ENCODE results near the gene SLC6A13. TPM values are rescaled to one million over a fixed set of nuclear protein-coding genes. Genes with fewer than 3 reads are reported as not detected.

SLC6A13 gene
- total RNA-seq, 2 donors from 2014 or later: 0.54 TPM; not detected in 1

DNA sequence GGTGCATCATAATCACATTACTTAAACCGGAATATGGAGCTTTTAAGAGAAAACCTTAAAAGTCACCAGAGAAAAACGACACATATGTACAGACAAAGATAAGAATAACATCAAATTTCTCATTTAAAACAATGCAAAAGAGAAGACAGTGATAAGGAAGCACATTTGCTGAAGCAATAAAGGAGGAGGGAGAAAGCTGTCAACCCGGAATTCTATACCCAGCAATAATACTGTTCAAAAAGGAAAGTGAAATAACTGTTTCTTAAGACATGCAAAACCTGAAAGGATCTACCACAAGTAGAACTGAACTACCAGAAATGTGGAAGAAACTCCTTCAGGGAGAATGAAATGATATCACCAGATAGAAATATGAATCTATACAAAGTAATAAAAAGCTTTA lies 15.4 kb downstream of the SLC6A13 start:
- Histone ChIP-seq H3K9me3 (peaks cover 14% of the 10 kb centered on the region), H3K4me3 (no peak overlapping the region), H3K27ac (no peak overlapping the region), H3K36me3 (no peaks in the 10 kb centered on the region), H3K4me1 (ENCODE audit: control insufficient read depth in 1 of 2, low read depth in 2 of 2) (no peaks in the 10 kb centered on the region), H3K27me3 (replicated peaks; ENCODE audit: insufficient read depth) (no peaks in the 10 kb centered on the region)
- DNase-seq (ENCODE audit: low spot score) (no peak), ATAC-seq (ENCODE audit: insufficient number of reproducible peaks, low FRiP score, low read depth) (no peak)
- TF ChIP-seq, protein P1, sequence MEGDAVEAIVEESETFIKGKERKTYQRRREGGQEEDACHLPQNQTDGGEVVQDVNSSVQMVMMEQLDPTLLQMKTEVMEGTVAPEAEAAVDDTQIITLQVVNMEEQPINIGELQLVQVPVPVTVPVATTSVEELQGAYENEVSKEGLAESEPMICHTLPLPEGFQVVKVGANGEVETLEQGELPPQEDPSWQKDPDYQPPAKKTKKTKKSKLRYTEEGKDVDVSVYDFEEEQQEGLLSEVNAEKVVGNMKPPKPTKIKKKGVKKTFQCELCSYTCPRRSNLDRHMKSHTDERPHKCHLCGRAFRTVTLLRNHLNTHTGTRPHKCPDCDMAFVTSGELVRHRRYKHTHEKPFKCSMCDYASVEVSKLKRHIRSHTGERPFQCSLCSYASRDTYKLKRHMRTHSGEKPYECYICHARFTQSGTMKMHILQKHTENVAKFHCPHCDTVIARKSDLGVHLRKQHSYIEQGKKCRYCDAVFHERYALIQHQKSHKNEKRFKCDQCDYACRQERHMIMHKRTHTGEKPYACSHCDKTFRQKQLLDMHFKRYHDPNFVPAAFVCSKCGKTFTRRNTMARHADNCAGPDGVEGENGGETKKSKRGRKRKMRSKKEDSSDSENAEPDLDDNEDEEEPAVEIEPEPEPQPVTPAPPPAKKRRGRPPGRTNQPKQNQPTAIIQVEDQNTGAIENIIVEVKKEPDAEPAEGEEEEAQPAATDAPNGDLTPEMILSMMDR (IDR thresholded peaks at IDR 0.05): no peak

DNA sequence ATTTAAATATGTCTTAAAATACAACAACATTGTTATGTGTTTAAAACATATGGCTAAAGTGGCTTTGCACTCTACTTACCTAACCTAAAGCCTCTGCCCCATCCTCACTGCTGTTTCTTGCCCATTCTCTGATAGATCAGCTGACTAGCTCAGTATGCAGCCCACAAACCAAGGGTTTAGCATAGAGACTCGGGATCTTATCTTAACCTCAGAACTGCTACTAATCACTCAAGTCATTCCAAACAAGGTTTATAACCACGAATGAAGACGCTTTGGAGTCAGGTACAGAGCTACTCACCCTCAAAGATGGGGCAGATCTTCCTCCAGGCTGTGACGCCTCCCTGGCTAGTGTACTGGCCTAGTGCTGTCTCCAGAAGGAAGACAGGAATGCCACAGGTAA lies 19.3 kb downstream of the SLC6A13 start:
- H3K27me3 ChIP-seq (replicated peaks; ENCODE audit: insufficient read depth): no peaks in the 10 kb centered on the region
- peaks cover 14% of the 10 kb centered on the region for H3K9me3 ChIP-seq
- TF ChIP-seq, protein P1 (IDR thresholded peaks at IDR 0.05): no peak
- no peaks in the 10 kb centered on the region for H3K36me3 ChIP-seq
- DNase-seq (ENCODE audit: low spot score) (no peak), ATAC-seq (ENCODE audit: insufficient number of reproducible peaks, low FRiP score, low read depth) (no peak)
- no peak overlapping the region for H3K27ac ChIP-seq
- H3K4me3 ChIP-seq: no peak overlapping the region
- no peaks in the 10 kb centered on the region for H3K4me1 ChIP-seq (ENCODE audit: control insufficient read depth in 1 of 2, low read depth in 2 of 2)

DNA sequence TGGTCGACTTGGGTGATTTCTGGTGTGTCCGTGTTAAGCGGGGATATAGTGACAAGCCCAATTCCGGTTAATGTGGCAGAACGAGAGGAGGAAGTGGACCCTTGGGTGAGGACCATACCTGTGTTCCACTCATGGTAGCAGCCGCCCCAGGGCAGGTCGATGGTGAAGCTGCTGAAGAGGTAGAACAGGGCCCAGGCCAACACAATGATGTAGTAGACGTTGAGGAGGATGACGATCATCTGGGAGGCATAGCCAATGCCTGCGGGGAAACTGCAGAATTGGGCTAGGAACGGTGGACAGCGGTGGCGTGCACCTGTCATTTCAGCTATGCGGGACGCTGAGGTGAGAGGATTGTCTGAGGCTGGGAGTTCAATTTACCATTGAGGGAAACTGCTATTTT lies 20.1 kb downstream of the SLC6A13 start:
- H3K4me1 ChIP-seq (ENCODE audit: control insufficient read depth in 1 of 2, low read depth in 2 of 2): no peaks in the 10 kb centered on the region
- H3K9me3 ChIP-seq: peaks cover 8% of the 10 kb centered on the region
- H3K36me3 ChIP-seq: no peaks in the 10 kb centered on the region
- DNase-seq (ENCODE audit: low spot score) (no peak), ATAC-seq (ENCODE audit: insufficient number of reproducible peaks, low FRiP score, low read depth) (no peak)
- H3K27ac ChIP-seq: no peak overlapping the region
- no peak overlapping the region for H3K4me3 ChIP-seq
- TF ChIP-seq, protein P1 (IDR thresholded peaks at IDR 0.05): no peak
- H3K27me3 ChIP-seq (replicated peaks; ENCODE audit: insufficient read depth): no peaks in the 10 kb centered on the region

DNA sequence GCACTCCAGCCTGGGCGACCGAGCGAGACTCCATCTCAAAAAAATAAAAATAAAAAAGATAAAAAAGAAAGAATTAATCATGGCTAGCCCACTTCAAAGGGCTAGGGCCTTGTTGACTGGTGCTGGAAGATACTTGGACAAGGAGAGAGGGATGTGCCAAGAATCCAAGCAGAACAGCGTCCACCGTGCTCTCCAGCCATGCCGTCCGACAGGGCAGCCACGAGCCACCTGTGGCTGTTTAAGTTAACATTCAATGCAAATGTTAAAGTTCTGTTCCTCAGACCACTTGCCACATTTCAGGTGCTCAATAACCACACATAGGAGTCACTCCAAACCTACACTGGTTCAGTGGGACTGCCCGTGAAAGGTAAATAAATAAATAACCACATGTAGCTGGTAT lies 21.4 kb downstream of the SLC6A13 start:
- TF ChIP-seq, protein P1 (IDR thresholded peaks at IDR 0.05): no peak
- Histone ChIP-seq H3K4me3 (no peak overlapping the region), H3K27ac (no peak overlapping the region), H3K27me3 (replicated peaks; ENCODE audit: insufficient read depth) (no peaks in the 10 kb centered on the region), H3K36me3 (no peaks in the 10 kb centered on the region), H3K4me1 (ENCODE audit: control insufficient read depth in 1 of 2, low read depth in 2 of 2) (no peaks in the 10 kb centered on the region), H3K9me3 (peaks cover 2% of the 10 kb centered on the region)
- DNase-seq (ENCODE audit: low spot score) (no peak), ATAC-seq (ENCODE audit: insufficient number of reproducible peaks, low FRiP score, low read depth) (no peak)

DNA sequence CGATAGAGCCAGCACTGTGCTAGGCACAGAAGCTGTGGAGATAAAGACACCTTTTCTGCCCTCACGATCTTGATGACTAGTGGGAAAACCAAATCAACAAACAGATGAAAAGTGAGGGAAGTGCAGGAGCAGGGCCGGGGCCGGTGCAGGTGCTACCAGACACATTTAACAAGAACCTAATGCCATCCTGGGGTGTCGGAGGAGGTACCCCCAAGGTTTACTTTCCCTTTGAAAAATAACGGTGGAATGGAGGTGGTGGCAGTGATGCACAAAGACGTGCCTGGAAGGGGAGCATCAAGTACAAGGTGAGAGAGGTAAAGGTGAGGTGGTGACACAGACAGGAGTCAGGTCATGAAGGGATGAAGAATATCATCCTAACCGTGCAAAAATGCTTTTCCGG lies 22.1 kb downstream of the SLC6A13 start:
- Histone ChIP-seq H3K9me3 (peaks cover 2% of the 10 kb centered on the region), H3K36me3 (no peaks in the 10 kb centered on the region), H3K27ac (no peak overlapping the region), H3K27me3 (replicated peaks; ENCODE audit: insufficient read depth) (no peaks in the 10 kb centered on the region), H3K4me3 (no peak overlapping the region), H3K4me1 (ENCODE audit: control insufficient read depth in 1 of 2, low read depth in 2 of 2) (no peaks in the 10 kb centered on the region)
- ATAC-seq (ENCODE audit: insufficient number of reproducible peaks, low FRiP score, low read depth) (no peak), DNase-seq (ENCODE audit: low spot score) (no peak)
- TF ChIP-seq, protein P1 (IDR thresholded peaks at IDR 0.05): no peak
